SK-N-DZ (cell line): ENCODE measurements around the gene FAM25G. TPM values are rescaled to one million over a fixed set of nuclear protein-coding genes. Genes with fewer than 3 reads are reported as not detected.
"Not testable (repeated sequence)": the region's sequence is repeated elsewhere in the genome, so short reads cannot be mapped to it uniquely, and the experiment has no call there.

Experiments used
- DNase-seq: peaks from one replicate; pipeline ENCODE4 v3.0.0-alpha.2; 2015; ENCODE audit warnings: low spot score
- polyA plus RNA-seq, 2 experiments: library from polyadenylated mRNA; depleted of rRNA; stranded (reverse); fragments of >200 nt; gene quantifications; 2 replicates each; pipeline ENCODE4 v1.2.3, GENCODE V29; 2014

FAM25G gene
- polyA plus RNA-seq (2014; cell fraction: cytosol; rRNA removed) = not detected in 2 replicates
- polyA plus RNA-seq (2014; cell fraction: nucleus; rRNA removed) = not detected in 2 replicates

DNA sequence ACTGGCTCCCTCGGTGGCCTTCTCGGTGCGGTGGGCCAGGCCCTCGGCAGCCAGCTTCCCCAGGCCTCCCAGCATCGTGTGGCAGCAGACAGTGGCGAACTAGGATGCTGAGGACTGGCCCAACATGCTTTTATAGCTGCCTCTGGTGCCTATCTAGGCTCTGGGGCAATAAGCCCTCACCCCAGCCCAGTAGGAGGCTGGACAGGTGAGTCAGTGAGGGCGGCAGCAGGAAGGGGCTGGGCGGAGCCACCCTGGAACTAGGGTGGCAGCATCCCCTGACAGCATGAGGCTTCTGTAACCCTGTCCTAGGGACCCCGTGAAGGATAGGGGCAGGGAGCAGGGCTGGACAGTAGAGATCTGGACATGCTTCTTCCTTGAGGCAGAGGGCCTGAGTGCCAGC lies at the start of gene FAM25G:
Gene FAM25G (minus strand): TSS at position 101 of the 400 bp plus-strand sequence. CDS start 26 bp downstream, at position 75.
- not testable (repeated sequence) for DNase-seq

DNA sequence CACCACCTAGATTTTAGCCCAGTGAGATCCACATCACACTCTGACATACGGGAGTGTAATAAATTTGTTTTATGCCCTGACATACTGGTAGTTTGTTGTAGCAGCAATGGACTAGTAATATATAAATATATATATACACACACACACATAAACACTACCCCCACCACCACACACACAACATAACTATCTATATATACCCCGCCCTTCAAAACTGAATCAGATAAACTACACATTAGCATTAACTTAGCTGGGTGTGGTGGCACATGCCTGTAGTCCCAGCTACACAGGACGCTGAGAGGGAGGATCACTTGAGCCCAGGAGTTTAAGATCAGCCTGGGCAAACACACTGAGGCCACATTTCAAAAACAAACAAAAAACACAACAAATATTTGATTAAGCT lies 44.9 kb upstream of the FAM25G start:
- not testable (repeated sequence) for DNase-seq

DNA sequence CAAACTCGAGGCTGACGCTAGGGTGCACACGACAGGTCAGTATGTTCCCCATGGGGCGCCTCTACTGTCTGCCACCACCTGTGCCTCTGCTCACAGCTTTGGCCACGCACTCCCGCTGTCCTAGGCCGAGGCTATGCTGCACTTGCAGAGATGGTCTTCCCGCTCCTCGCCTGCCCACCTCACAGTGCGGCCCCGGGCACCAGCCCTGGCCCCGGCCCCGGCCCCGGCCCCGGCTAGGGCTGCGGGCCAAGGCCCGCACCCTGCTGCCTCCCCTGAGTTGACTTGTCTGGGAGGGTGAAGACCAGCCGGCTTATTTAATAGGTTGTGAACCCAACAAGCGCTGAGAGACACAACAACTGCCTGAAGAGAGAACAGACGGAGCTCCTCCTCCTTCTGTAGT lies 32.0 kb upstream of the FAM25G start, which contains the start of gene AGAP9:
Gene AGAP9 (minus strand): TSS at position 164 of the 400 bp plus-strand sequence. CDS start 112 bp downstream, at position 52.
- not testable (repeated sequence) for DNase-seq

DNA sequence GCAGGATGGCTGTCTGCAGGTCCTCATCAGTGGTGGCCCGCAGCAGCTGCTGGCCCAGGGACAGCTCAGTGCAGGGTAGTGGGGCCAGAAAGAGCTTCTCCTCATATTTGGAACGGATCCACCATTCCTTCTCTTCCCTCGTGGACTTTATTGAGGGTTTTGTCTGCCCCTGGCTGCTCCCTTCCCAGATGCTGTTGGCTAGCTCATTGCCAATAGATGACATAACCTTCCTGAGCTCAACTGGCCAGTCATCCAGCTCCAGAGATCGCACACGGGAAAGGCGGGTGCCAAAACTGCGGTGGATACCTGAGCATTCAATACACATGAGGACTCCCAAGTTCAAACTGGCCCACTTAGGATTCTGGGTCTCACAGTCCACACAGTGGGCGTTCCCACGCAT lies 10.8 kb upstream of the FAM25G start:
- DNase-seq = not testable (repeated sequence)

DNA sequence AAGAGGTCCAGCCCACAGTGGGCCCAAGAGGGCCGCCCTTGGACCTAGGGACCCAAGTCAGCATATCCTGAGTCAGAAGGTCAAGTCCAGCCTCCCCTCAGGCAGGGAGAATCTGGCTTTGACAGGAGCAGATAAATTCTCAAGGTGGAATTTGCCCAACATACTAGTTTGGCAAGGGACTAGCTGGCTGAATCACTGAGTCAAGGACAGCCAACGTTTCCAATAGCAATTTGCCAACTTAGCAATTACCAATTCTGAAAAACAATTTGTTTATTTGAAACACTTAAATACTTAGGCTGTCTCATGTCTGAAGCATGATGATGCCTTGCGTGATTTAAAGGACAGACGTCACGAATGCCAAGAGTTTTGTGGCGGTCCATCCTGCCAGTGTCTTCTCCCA lies 2.7 kb upstream of the FAM25G start:
- not testable (repeated sequence) for DNase-seq

DNA sequence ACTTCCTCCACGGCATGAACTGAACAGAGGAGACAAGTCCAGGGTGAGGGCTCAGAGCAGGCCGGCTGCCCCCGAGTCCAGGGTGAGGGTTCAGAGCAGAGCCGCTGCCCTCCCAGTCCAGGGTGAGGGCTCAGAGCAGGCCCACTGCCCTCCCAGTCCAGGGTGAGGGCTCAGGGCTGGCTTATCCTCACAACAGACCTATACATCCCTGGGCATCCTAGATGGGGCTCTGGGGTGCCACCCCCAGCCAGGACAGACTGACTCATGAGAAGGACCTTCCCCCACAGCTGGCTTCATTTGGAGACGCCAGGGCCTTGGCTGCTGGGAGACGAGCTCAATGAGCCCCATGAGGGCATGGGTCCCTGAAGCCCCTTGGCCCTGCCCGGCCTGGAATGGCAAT lies 1.9 kb downstream of the FAM25G start:
- not testable (repeated sequence) for DNase-seq

DNA sequence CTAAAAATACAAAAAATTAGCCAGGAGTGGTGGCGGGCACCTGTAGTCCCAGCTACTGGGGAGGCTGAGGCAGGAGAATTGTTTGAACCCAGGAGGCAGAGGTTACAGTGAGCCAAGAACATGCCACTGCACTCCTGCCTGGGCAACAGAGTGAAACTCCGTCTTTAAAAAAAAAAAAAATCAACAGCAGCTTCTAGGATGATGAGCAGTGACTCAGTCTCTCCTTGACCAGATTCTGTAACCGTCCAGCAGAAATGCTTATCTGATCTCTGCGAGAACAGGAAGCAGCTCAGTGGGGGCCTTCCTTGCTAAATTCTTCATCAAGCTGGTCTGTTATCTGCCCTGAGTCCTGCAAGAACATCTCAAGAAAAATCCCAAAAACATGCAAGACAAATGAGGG lies 5.6 kb downstream of the FAM25G start:
- DNase-seq = not testable (repeated sequence)

DNA sequence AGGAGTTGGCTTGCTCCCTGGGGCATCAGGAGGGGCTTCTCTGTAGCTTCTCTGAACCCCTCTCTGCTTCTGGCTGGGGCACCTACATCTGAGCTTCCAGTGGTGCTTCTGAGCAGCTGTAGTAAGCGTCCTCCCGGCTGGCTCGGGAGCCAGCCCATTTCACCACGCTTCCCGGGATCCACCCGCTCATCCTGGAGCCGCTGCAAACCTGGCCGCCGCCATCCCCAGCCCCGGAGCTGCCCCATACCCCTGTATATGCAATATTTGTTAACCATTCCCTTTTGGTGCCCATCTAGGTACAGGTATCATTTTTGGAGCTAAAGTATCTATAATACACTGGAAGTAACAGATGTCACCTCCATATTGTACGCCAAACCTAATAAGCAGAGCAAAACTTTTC lies 6.7 kb downstream of the FAM25G start:
- not testable (repeated sequence) for DNase-seq

DNA sequence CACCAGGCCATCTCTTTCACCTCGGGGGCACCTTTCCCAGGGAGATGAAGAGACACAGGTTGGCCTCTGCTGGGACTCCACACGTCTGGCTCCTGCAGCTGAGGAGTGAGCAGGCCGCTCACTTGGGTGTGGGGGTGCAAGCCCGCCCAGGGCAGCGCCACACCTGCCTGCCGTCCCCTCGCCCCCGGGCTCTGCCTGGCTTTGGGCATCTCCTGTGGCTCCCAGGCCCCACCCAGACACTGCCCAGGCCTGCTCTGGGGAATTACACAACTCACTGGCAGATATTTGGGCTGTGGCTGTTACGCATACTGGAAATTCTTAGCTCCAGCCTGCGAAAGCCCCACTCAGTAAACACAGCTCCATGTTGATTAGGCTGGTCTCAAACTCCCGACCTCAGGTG lies 7.6 kb downstream of the FAM25G start, which contains the start of gene ANXA8:
Gene ANXA8 (minus strand): TSS at position 193 of the 400 bp plus-strand sequence. CDS start 182 bp downstream, at position 11.
- not testable (repeated sequence) for DNase-seq

DNA sequence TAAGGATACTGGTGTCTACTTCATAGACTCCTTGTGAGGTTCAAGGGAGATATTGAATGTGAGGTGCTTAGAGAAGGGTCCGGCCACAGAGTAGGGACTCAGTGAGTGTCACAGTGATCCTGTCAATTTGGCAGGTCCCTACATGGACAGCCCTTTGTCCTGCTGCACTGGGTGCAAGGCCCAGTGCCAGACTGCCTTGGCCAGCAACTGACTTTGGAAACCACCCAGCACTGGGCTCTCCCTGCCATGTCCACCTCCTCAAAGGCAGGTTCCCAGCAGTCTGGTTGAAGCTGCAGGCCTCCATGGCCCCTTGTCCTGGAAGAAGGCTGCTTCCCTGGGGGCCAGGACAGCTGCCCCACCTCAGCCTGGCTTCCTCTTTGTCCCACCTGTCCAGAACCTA lies 9.1 kb downstream of the FAM25G start:
- DNase-seq = not testable (repeated sequence)

DNA sequence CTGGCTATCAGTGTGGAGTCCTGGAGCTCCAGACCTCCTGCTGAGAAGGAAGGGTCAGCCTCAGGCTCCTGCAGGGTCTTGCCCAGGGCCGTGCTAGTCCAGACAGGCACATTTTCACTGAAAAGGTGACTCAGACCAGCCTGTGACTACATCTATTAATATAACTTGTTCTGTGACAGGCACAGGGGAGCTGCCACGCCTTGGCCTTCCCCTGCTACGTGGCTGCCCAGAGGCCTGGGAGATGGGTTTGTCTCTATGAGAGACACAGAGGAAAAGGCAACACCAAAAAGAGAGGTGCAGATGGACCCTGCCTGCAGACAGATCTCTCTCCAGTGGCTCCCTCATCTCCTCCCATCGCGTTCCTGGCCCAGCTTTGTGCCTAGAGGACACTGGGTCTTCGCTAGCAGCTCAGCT lies 9.7 kb downstream of the FAM25G start:
- DNase-seq = not testable (repeated sequence)

DNA sequence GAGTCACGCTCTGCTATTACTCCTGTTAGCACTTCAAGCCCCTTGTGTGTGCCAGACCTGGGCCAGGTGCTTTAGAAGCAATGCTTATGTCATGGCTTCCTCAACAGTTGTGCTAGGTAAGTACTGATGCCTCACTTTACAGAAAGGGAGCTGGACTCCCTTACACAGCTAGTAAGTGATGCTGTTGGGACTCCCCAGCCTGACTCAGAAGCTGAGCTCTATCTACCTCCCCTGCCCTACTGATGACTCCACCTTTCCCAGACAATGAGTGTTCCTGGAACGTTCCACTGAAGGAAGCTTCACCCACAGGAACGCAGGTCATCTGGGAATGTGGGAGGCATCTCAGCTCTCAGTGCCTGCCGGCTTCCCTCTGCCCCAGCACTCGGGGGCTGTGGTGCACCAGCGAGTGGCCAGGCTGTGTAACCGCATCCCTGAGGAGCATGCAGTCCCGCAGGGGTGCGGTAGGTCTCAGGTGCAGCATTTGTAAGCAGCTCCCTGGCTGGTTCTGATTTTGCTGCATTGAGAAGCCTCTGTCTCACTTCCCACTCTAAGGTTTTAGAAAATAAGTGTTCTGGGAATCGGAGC lies 10.2 kb downstream of the FAM25G start:
- not testable (repeated sequence) for DNase-seq

DNA sequence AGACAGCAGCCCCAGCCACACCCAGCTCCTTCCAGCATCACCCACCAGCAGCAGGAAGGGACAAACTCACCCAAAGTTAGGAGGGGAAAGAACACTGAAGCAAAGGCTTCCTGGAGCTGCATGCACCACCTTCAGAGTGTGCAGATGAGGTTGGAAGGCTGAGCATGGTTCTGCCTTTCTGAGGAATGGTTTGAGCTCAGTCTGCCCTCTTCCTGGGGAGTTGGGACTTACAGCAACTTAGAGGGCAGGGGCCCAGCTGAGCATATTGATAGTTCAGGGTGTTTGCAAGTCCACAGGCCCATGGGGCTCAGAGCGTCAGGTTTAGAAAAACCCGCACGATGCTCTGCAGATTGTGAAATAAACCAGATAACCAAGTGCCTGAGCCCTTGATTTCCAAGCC lies 11.4 kb downstream of the FAM25G start:
- not testable (repeated sequence) for DNase-seq

DNA sequence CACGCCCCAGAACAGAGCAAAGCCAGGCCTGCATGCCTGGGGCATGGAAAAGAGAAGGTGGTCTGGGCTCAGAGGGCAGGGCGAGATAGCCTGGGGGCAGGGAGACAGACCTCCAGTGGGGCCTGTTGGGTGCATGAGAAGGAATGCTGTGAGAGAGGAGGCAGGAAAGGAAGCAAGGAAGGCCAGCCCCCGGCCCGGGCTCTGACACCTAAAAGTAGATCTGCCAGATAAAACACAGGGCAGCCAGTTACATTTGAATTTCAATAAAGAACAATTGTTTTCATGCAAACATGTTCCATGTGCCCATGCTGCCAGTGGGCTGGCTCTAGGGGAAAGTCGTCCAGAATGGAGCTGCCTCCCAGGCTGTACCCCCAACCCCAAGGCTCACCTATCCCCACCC lies 13.4 kb downstream of the FAM25G start:
- DNase-seq = not testable (repeated sequence)

DNA sequence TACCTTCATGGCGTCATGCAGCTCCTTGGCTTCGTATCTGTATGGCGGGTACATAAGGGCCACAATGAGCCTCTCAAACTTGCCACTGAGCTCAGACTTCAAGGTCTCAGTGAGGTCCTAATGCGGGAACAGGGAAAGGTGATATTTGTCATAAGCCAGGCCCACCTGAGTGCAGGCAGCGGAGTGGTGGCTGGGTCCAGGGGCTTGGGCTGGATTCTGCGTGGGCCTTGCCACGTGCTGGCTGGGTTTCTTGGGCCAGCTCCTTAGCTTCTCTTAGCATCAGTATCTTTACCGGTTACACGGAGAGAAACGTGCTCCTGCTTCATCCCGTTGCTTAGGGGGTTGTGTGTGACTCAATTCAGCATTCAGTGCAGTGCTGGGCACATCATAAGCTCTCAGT lies 14.4 kb downstream of the FAM25G start:
- not testable (repeated sequence) for DNase-seq

DNA sequence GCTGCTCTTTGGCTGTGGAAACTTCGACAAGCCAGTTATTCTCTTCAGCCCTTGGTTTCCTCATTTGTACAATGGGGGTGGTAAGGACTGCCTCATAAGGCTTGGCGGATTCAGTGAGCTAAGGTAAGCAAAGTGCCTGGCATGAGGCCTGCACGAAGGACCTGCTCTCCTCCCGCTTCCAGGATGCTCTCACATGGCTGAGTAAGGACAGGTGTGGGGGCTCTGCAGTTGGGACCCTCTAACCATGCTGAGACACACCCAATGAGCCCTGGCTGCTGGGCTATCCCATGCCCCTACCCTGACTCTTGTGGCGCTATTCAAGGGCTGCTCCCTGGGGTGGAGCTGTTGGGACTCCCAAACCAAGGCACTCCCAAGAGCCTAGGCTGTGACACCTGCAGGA lies 16.4 kb downstream of the FAM25G start:
- DNase-seq = not testable (repeated sequence)

DNA sequence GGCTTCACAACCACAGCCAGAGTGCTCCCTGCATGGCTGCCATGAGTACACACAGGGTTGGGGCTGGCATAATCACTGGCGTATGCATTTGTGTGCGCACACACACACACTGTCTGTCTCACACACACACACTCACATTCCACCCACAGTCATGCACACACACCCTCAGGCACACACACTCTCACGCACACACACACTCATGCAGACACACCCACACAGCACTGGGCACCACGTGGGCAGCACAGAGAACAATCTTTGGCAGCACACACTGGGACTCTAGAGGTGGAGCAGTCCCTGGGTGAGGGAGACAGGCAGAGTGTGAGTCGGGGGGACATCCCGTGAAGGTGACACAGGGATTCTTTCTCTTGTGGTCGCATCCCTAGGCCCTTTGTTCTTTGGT lies 18.0 kb downstream of the FAM25G start:
- DNase-seq = not testable (repeated sequence)

DNA sequence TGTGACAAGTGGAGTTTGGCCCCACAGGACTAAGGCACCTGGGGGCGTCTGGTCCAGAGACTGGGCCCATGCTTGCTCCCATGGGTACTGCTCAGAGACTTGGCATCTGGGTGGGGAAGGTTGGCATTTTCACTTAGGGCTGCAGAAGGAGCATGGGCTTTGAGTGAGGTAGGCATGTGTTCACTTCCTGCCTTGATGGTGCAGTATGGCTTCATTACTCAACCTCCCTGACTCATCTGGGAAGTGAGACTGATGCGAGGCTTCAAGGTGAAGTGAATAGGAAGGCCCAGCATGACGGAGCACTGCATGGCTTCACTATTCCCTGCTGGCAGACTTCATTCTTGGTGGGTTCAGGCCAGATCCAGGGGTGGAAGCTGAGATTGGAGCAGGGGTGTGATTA lies 18.9 kb downstream of the FAM25G start:
- not testable (repeated sequence) for DNase-seq

DNA sequence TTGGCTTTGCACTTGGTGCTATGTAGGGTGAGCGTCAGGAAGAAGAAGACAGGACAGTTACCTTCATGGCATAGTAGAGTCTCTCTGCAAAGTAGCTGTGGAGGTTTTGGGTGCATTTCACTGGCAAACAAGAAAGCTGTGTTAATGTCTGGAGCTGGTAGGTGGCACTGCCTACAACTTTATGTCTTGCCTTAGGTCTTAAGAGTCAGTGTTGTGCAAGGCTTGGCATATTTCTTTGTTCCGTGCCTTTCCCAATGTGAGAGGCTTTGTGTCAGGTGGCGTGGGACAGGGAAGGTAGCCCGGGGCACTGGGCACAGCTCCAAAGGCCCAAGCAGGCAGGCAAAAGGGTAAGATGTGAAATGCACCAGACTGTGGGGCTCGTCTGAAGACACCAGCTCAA lies 19.4 kb downstream of the FAM25G start:
- not testable (repeated sequence) for DNase-seq

DNA sequence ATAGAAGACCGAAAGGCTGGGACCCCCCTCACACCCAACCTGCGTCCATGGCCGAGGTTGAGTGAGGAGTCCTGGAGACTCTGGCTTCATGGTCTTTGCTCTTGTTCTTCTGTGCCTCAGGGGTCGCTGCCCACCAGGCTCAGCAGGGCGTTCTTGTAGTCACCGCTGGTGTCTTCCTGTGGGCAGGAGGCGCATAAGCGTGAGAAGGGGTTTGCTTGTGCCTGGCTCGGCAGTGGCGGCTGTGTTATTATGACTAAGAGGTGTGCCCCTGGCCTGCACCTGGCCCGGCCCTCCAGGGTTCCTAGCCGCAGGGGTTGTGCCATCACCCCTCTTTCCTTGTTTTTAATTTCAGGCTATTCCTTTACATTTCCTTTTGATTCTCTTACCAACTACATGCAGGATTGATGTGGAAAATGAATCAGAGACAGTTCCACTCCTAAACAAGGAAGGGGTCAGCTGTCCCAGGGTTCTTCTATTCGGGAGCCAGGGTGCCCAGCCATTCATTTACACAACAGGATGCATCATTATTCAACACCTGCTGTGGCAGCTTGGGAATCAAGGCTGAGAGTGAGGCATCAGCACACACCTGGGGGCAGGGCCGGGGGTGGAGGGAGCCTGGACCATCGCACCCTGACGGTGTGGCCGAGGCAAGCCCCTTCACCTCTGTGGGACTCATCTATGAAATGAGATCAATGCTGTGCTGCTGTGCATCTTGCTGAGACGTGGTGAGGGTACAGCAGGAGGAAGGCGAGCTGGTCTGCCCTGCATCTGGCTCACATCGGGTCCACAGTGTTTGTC lies 22.6 kb downstream of the FAM25G start:
- not testable (repeated sequence) for DNase-seq

DNA sequence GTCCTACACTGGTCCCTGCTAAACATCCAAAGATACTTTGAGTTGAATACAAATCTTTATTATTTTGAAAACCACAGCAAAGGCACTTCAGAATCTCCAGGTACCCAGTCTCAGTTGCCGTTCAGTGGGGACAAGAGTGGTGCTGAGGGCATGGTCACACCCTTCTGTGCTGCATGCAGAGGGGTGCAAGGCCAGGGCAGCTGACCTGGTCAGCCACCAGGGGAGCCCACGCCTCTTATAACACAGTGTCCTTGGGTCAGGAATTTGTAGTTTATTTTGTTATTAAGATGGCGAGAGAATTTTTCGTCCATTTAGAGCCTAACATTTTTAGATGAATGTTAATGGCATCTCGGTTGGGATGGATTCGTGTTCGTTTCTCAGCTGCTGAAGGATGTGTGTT lies 23.5 kb downstream of the FAM25G start:
- DNase-seq = not testable (repeated sequence)

DNA sequence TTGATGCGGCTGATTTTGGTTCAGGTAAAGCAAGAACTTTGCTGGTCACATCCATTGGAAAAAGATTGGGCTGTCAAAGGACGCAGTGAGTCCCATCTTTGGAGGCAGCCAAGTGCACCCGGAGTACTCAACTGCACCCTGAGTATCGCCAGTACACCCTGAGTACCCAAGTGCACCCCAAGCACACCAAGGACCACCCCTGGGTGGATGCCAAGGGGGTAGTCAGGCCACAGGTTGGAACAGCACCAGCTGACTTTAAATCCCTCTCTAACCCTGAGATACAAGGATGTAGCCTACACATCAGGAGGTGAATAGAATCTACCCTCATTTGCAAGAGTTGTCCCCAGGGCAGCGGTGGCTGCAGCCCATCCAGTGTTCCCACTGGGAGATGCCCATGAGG lies 24.0 kb downstream of the FAM25G start:
- not testable (repeated sequence) for DNase-seq
